Mesendoderm (in vitro differentiated cells): ENCODE measurements around the gene TUBA3D.
A peak's percentile ranks its signal among the peaks of the same experiment; 100 is the strongest.
"Not testable (repeated sequence)": the region's sequence is repeated elsewhere in the genome, so short reads cannot be mapped to it uniquely, and the experiment has no call there.

Experiments
- DNase-seq: peaks from one replicate; pipeline ENCODE4 v3.0.0; 2013
- H2AK5ac ChIP-seq: 2 replicates; pipeline ENCODE4 v1.6.1; 2013; ENCODE audit warnings: low read length, inconsistent platforms
- H2BK120ac ChIP-seq: 2 replicates; pipeline ENCODE4 v1.6.1; 2013; ENCODE audit warnings: low read depth, mild to moderate bottlenecking, low read length, moderate library complexity, mixed read lengths
- H2BK15ac ChIP-seq: replicated peaks from 2 replicates; pipeline ENCODE4 v1.6.1; 2013; ENCODE audit warnings: low read depth, mild to moderate bottlenecking, moderate library complexity
- H2BK5ac ChIP-seq: 2 replicates; pipeline ENCODE4 v1.6.1; 2013; ENCODE audit warnings: low read length, inconsistent platforms
- H3K18ac ChIP-seq: 2 replicates; pipeline ENCODE4 v1.6.1; 2013; ENCODE audit warnings: mild to moderate bottlenecking, low read length, mixed read lengths
- H3K23ac ChIP-seq: one replicate; pipeline ENCODE4 v1.6.1; 2013; ENCODE audit warnings: low read length
- H3K27ac ChIP-seq: 2 replicates; pipeline ENCODE4 v1.5.1; 2013; ENCODE audit warnings: low read depth, mild to moderate bottlenecking, inconsistent platforms, low read length, moderate library complexity
- H3K27me3 ChIP-seq: 2 replicates; pipeline ENCODE4 v1.6.1; 2013; ENCODE audit warnings: low read length, control low read depth, mild to moderate bottlenecking, inconsistent platforms; ENCODE audit not compliant: insufficient read depth, poor library complexity
- H3K36me3 ChIP-seq: 2 replicates; pipeline ENCODE4 v1.6.1; 2013; ENCODE audit warnings: low read length, inconsistent platforms; ENCODE audit not compliant: control insufficient read depth, insufficient read depth
- H3K4ac ChIP-seq: one replicate; pipeline ENCODE4 v1.6.1; 2013; ENCODE audit warnings: low read depth, mild to moderate bottlenecking, low read length, moderate library complexity
- H3K4me1 ChIP-seq: 2 replicates; pipeline ENCODE4 v1.6.1; 2013; ENCODE audit warnings: low read depth, low read length, inconsistent platforms; ENCODE audit not compliant: control insufficient read depth
- H3K4me2 ChIP-seq: 2 replicates; pipeline ENCODE4 v1.6.1; 2013; ENCODE audit warnings: low read length
- H3K4me3 ChIP-seq: 2 replicates; pipeline ENCODE4 v1.5.1; 2013; ENCODE audit warnings: mild to moderate bottlenecking, low read length
- H3K56ac ChIP-seq: one replicate; pipeline ENCODE4 v1.6.1; 2013; ENCODE audit warnings: low read length
- H3K79me1 ChIP-seq: 2 replicates; pipeline ENCODE4 v1.6.1; 2013; ENCODE audit warnings: low read length, inconsistent platforms
- H3K79me2 ChIP-seq: 2 replicates; pipeline ENCODE4 v1.6.1; 2013; ENCODE audit warnings: mild to moderate bottlenecking, low read length; ENCODE audit not compliant: control insufficient read depth, insufficient read depth
- H3K9ac ChIP-seq: 2 replicates; pipeline ENCODE4 v1.6.1; 2013; ENCODE audit warnings: low read length, inconsistent platforms
- H4K5ac ChIP-seq: one replicate; pipeline ENCODE4 v1.6.1; 2013; ENCODE audit warnings: low read length
- H4K8ac ChIP-seq: one replicate; pipeline ENCODE4 v1.6.1; 2013; ENCODE audit warnings: low read depth, mild to moderate bottlenecking, control low read depth, low read length, moderate library complexity
- whole genome bisulfite sequencing: extraction: QIAGEN DNeasy Blood & Tissue Kit; methylation state at CpG from one replicate; pipeline ENCODE4 v1.1.7; 2013; ENCODE audit warnings: low lambda C conversion rate, missing lambda C conversion rate; ENCODE audit not compliant: insufficient coverage; ENCODE audit errors: extremely low coverage; 5-methylcytosine and 5-hydroxymethylcytosine counted together

The TUBA3D gene

GRCh38 chr2:131504082-131504750, 28.3 kb downstream of the TUBA3D start:
- not testable (repeated sequence) for H2BK15ac ChIP-seq, H3K4me1 ChIP-seq, H3K36me3 ChIP-seq, H3K27me3 ChIP-seq, H3K79me2 ChIP-seq, H3K4me2 ChIP-seq, H2BK5ac ChIP-seq, DNase-seq, H3K18ac ChIP-seq, H3K56ac ChIP-seq, H4K5ac ChIP-seq, H3K23ac ChIP-seq, H3K79me1 ChIP-seq, H2AK5ac ChIP-seq, H3K9ac ChIP-seq, H3K4me3 ChIP-seq, H3K4ac ChIP-seq, H2BK120ac ChIP-seq, H4K8ac ChIP-seq, H3K27ac ChIP-seq
- WGBS: no CpG with 5 or more reads among the region's 7 CpGs

- H2BK15ac ChIP-seq: no peak overlapping the region
- no CpG with 5 or more reads among the region's 9 CpGs for WGBS
- no peaks in the 10 kb centered on the region for H3K4me1 ChIP-seq
These were observed 33.7 kb downstream of the TUBA3D start for GRCh38 chr2:131509615-131510014.

GRCh38 chr2:131511291-131511968, 35.5 kb downstream of the TUBA3D start:
- H2AK5ac ChIP-seq, H3K36me3 ChIP-seq, H2BK15ac ChIP-seq, H4K5ac ChIP-seq, H2BK120ac ChIP-seq, H4K8ac ChIP-seq, H3K27me3 ChIP-seq, H2BK5ac ChIP-seq, H3K27ac ChIP-seq, H3K4me2 ChIP-seq, H3K4me1 ChIP-seq, H3K56ac ChIP-seq, H3K9ac ChIP-seq, H3K79me2 ChIP-seq, H3K18ac ChIP-seq, H3K4me3 ChIP-seq, H3K4ac ChIP-seq, H3K23ac ChIP-seq, H3K79me1 ChIP-seq: not testable (repeated sequence)
- no CpG with 5 or more reads among the region's 22 CpGs for WGBS
- DNase-seq: peak; percentile 37

More at GRCh38 chr2:131509615-131510014, 33.7 kb downstream of the TUBA3D start:
- no peak overlapping the region for H3K27ac ChIP-seq
- no peak overlapping the region for H3K9ac ChIP-seq
- H2BK5ac ChIP-seq: no peak overlapping the region
- no peak overlapping the region for H4K5ac ChIP-seq
- no peak overlapping the region for H3K23ac ChIP-seq
- no peak overlapping the region for H2AK5ac ChIP-seq
- H3K36me3 ChIP-seq: peaks cover 2% of the 10 kb centered on the region
- no peak overlapping the region for H3K18ac ChIP-seq
- H3K79me1 ChIP-seq: no peaks in the 10 kb centered on the region
- H3K27me3 ChIP-seq: no peaks in the 10 kb centered on the region
- H3K4me2 ChIP-seq: no peak overlapping the region
- no peak overlapping the region for H3K56ac ChIP-seq
- no peak overlapping the region for H4K8ac ChIP-seq
- no peak overlapping the region for H2BK120ac ChIP-seq
- H3K4ac ChIP-seq: no peak overlapping the region
- H3K79me2 ChIP-seq: no peaks in the 10 kb centered on the region
- DNase-seq: no peak
- H3K4me3 ChIP-seq: no peak overlapping the region

- H3K27me3 ChIP-seq, H3K4me1 ChIP-seq, H2BK120ac ChIP-seq, H3K18ac ChIP-seq, H3K27ac ChIP-seq, H3K4me2 ChIP-seq, H3K23ac ChIP-seq, H3K79me1 ChIP-seq, H4K8ac ChIP-seq, H3K79me2 ChIP-seq, H3K9ac ChIP-seq, H3K36me3 ChIP-seq, H2AK5ac ChIP-seq, H4K5ac ChIP-seq, H2BK5ac ChIP-seq, DNase-seq, H2BK15ac ChIP-seq, H3K56ac ChIP-seq, H3K4me3 ChIP-seq, H3K4ac ChIP-seq: not testable (repeated sequence)
- WGBS: no CpG with 5 or more reads among the region's 17 CpGs
These were observed 36.3 kb downstream of the TUBA3D start for GRCh38 chr2:131511969-131512870.

- H3K18ac ChIP-seq, H2BK5ac ChIP-seq, H3K79me1 ChIP-seq, H2BK15ac ChIP-seq, H4K8ac ChIP-seq, H3K79me2 ChIP-seq, H3K56ac ChIP-seq, H3K4me2 ChIP-seq, H3K27ac ChIP-seq, H3K9ac ChIP-seq, H2AK5ac ChIP-seq, H2BK120ac ChIP-seq, H4K5ac ChIP-seq, H3K4ac ChIP-seq, DNase-seq, H3K23ac ChIP-seq, H3K27me3 ChIP-seq, H3K4me1 ChIP-seq, H3K36me3 ChIP-seq, H3K4me3 ChIP-seq: not testable (repeated sequence)
- WGBS: no CpG with 5 or more reads among the region's 15 CpGs
These were observed 38.7 kb downstream of the TUBA3D start for GRCh38 chr2:131514408-131515166.
